ENCODE measurements around the gene SOX9. TPM values are rescaled to one million over a fixed set of nuclear protein-coding genes. Genes with fewer than 3 reads are reported as not detected.

Gene SOX9
- total and polyA plus RNA-seq, 2 experiments from 2014 or later = 36.9 to 87.3 TPM

- no peak overlapping the region for H3K27ac ChIP-seq
- TF ChIP-seq CTCF (IDR thresholded peaks at IDR 0.05; ENCODE audit: poor library complexity) (no peak), EZH2 (IDR thresholded peaks at IDR 0.05; ENCODE audit: borderline replicate concordance) (no peak)
- no peak for DNase-seq (ENCODE audit: low spot score)
- no peak overlapping the region for H2AFZ ChIP-seq
- H3K4me2 ChIP-seq = no peak overlapping the region
- no peaks in the 10 kb centered on the region for H3K27me3 ChIP-seq
- H4K20me1 ChIP-seq (ENCODE audit: insufficient read depth, poor library complexity, severe bottlenecking) = no peaks in the 10 kb centered on the region
- H3K36me3 ChIP-seq (replicated peaks; ENCODE audit: insufficient read depth, low read depth) = no peaks in the 10 kb centered on the region
- no peaks in the 10 kb centered on the region for H3K9me2 ChIP-seq (replicated peaks; ENCODE audit: insufficient read depth)
- no peaks in the 10 kb centered on the region for H3K4me1 ChIP-seq (ENCODE audit: insufficient read depth)
- H3K4me3 ChIP-seq = no peak overlapping the region
- WGBS (ENCODE audit: low lambda C conversion rate, missing lambda C conversion rate) = 86% methylated on average over 12 of the region's 12 CpGs
- H3K9me3 ChIP-seq (ENCODE audit: low read depth) = no peaks in the 10 kb centered on the region
- no peaks in the 10 kb centered on the region for H3K79me2 ChIP-seq
Observed at GRCh38 chr17:72165867-72166439, 45.1 kb downstream of the SOX9 start.

DNA sequence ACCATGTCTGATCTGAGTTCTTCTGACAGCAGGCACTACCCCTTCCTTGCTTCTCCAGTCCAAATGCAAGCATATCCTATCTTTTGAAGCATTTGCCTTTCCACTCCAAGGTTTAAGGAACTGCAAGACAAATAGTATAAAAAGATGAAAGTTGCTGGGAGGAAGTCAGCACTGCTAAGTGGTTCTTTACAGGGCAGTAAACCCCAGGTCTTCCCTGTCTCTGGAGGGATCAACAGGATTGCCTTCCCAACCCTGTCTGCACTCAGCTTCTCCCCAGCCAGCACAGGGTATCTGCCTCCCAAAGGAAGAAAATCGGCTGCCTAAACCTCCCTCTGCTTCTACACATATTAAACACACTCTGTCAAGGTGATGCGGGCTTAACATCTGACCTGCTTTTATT lies 46.8 kb downstream of the SOX9 start:
- H3K27ac ChIP-seq = no peak overlapping the region
- H3K4me1 ChIP-seq (ENCODE audit: insufficient read depth) = no peaks in the 10 kb centered on the region
- H3K9me3 ChIP-seq (ENCODE audit: low read depth) = no peaks in the 10 kb centered on the region
- H3K9me2 ChIP-seq (replicated peaks; ENCODE audit: insufficient read depth) = no peaks in the 10 kb centered on the region
- H2AFZ ChIP-seq = no peak overlapping the region
- H3K4me2 ChIP-seq = no peak overlapping the region
- WGBS (ENCODE audit: low lambda C conversion rate, missing lambda C conversion rate) = 61% methylated on average over 2 of the region's 2 CpGs
- no peak for DNase-seq (ENCODE audit: low spot score)
- TF ChIP-seq EZH2phosphoT487 (IDR thresholded peaks at IDR 0.05; ENCODE audit: low read depth, severe bottlenecking, unreplicated experiment) (no peak), EZH2 (IDR thresholded peaks at IDR 0.05; ENCODE audit: borderline replicate concordance) (no peak), CTCF (IDR thresholded peaks at IDR 0.05; ENCODE audit: poor library complexity) (no peak)
- H3K27me3 ChIP-seq = no peaks in the 10 kb centered on the region
- no peaks in the 10 kb centered on the region for H4K20me1 ChIP-seq (ENCODE audit: insufficient read depth, poor library complexity, severe bottlenecking)
- no peaks in the 10 kb centered on the region for H3K79me2 ChIP-seq
- no peak overlapping the region for H3K4me3 ChIP-seq
- H3K36me3 ChIP-seq (replicated peaks; ENCODE audit: insufficient read depth, low read depth) = no peaks in the 10 kb centered on the region

DNA sequence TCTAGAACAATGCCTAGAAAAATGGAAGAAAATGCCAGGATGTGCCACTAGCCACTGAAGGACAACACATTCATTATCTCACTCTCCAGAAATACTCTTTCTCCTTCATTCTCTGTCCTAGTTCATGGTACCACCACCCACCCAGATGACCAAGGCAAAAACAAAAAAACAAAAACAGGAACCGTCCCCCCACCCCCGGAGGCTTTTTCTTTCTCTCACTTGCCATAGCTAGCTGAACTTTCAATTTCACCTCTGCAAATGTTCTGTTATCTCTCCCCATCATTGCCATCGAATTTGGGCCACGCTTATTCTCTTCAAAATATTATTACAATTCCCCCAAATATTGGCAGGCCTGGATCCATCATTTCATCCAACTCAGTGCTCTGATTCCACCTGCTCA lies 49.0 kb downstream of the SOX9 start:
- no peaks in the 10 kb centered on the region for H3K79me2 ChIP-seq
- H3K4me2 ChIP-seq = no peak overlapping the region
- no peak overlapping the region for H3K27ac ChIP-seq
- no peak for DNase-seq (ENCODE audit: low spot score)
- H3K9me2 ChIP-seq (replicated peaks; ENCODE audit: insufficient read depth) = no peaks in the 10 kb centered on the region
- H3K4me1 ChIP-seq (ENCODE audit: insufficient read depth) = no peaks in the 10 kb centered on the region
- 91% methylated on average over 4 of the region's 4 CpGs for WGBS (ENCODE audit: low lambda C conversion rate, missing lambda C conversion rate)
- no peaks in the 10 kb centered on the region for H3K27me3 ChIP-seq
- H2AFZ ChIP-seq = no peak overlapping the region
- H3K4me3 ChIP-seq = no peak overlapping the region
- H3K9me3 ChIP-seq (ENCODE audit: low read depth) = no peaks in the 10 kb centered on the region
- no peak for TF ChIP-seq CTCF (IDR thresholded peaks at IDR 0.05; ENCODE audit: poor library complexity)
- TF ChIP-seq EZH2 (IDR thresholded peaks at IDR 0.05; ENCODE audit: borderline replicate concordance) = no peak
- no peak for TF ChIP-seq EZH2phosphoT487 (IDR thresholded peaks at IDR 0.05; ENCODE audit: low read depth, severe bottlenecking, unreplicated experiment)
- H3K36me3 ChIP-seq (replicated peaks; ENCODE audit: insufficient read depth, low read depth) = no peaks in the 10 kb centered on the region
- H4K20me1 ChIP-seq (ENCODE audit: insufficient read depth, poor library complexity, severe bottlenecking) = no peaks in the 10 kb centered on the region

All from hepatocyte (in vitro differentiated cells).